ENCODE measurements around the gene MUC6.

The MUC6 gene

DNA sequence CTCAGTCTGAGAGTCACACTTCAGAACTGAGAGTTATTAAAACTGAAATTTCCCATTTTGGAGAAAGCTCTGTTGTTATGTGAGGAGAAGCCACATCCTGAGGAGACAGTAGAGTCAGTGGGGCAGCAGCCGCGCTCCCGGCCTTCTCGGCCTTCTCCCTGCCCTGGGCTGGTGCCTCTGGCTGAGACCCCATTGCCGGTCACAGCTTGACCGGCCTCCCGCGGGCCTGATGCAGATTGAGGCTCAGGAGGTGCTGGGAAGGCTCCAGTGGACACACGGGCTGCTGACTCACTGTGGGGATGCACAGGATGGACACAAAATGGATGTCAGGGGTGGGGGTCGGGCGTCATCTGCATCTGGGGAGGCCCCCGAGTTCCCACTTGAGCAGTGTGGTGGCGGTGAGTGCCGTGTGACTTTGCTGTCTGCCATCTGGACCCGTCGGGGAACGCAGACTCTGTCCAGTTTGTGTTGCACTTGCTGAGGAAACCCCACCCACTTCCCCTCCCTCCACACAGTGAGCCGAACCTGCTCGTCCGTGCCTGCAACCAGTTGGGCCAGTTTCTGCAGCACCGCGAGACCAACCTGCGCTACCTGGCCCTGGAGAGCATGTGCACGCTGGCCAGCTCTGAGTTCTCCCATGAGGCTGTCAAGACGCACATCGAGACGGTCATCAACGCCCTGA is 50.1 kb downstream of the MUC6 start:
- Histone ChIP-seq H3K27ac (ENCODE audit: low read depth, low read length) (no peak overlapping the region), H3K9ac (ENCODE audit: low read length) (no peak overlapping the region), H3K27me3 (ENCODE audit: control insufficient read depth, insufficient read depth, low read length) (no peaks in the 10 kb centered on the region), H3K9me3 (ENCODE audit: control insufficient read depth, insufficient read depth, low read depth, low read length) (no peaks in the 10 kb centered on the region), H3K36me3 (ENCODE audit: control insufficient read depth, insufficient read depth, low read length) (peaks cover 78% of the 10 kb centered on the region), H3K4me3 (ENCODE audit: low read depth, low read length) (no peak overlapping the region), H3K4me1 (ENCODE audit: control insufficient read depth, insufficient read depth, low read length) (no peaks in the 10 kb centered on the region)

DNA sequence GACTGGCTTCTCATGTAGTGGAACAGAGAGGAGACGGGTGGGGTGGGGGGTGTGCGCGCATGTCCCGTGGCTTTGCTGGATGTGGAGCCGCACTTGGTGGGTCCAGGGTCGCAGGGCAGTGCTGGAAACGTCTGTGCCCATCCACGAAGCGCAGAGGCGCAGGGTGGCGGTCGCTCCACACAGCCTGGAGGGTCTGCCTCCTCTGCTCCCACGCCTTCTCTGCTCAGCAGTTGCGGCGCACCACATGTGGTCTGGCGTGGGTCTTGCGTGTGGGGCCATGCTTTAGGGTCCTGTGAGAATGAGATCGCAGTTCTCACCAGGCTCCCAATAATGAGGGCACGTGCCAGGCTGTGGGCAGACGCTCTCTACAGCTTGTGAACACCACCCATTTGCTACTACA is 50.7 kb downstream of the MUC6 start:
- Histone ChIP-seq H3K9me3 (ENCODE audit: control insufficient read depth, insufficient read depth, low read depth, low read length) (no peaks in the 10 kb centered on the region), H3K9ac (ENCODE audit: low read length) (no peak overlapping the region), H3K27me3 (ENCODE audit: control insufficient read depth, insufficient read depth, low read length) (no peaks in the 10 kb centered on the region), H3K4me1 (ENCODE audit: control insufficient read depth, insufficient read depth, low read length) (no peaks in the 10 kb centered on the region), H3K27ac (ENCODE audit: low read depth, low read length) (no peak overlapping the region), H3K4me3 (ENCODE audit: low read depth, low read length) (no peak overlapping the region), H3K36me3 (ENCODE audit: control insufficient read depth, insufficient read depth, low read length) (peaks cover 81% of the 10 kb centered on the region)

DNA sequence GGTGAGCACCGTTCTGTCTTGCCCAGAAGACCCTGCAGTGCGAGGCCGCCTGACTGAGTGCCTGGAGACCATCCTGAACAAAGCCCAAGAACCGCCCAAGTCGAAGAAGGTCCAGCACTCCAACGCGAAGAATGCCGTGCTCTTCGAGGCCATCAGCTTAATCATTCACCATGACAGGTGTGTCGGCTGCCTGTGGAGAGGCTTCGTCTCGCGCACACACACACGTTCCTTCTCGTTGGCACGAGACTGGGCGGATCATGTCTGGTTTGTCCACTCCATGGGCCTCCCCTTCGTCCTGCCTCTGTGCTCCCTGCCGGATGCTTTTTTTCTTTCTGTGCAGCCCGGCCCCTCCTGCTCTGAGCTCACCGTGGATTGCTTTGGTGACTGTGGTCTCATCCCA is 51.1 kb downstream of the MUC6 start:
- H3K4me1 ChIP-seq (ENCODE audit: control insufficient read depth, insufficient read depth, low read length): no peaks in the 10 kb centered on the region
- no peaks in the 10 kb centered on the region for H3K27me3 ChIP-seq (ENCODE audit: control insufficient read depth, insufficient read depth, low read length)
- peaks cover 84% of the 10 kb centered on the region for H3K36me3 ChIP-seq (ENCODE audit: control insufficient read depth, insufficient read depth, low read length)
- no peaks in the 10 kb centered on the region for H3K9me3 ChIP-seq (ENCODE audit: control insufficient read depth, insufficient read depth, low read depth, low read length)
- H3K4me3 ChIP-seq (ENCODE audit: low read depth, low read length): no peak overlapping the region
- H3K9ac ChIP-seq (ENCODE audit: low read length): no peak overlapping the region
- H3K27ac ChIP-seq (ENCODE audit: low read depth, low read length): no peak overlapping the region

DNA sequence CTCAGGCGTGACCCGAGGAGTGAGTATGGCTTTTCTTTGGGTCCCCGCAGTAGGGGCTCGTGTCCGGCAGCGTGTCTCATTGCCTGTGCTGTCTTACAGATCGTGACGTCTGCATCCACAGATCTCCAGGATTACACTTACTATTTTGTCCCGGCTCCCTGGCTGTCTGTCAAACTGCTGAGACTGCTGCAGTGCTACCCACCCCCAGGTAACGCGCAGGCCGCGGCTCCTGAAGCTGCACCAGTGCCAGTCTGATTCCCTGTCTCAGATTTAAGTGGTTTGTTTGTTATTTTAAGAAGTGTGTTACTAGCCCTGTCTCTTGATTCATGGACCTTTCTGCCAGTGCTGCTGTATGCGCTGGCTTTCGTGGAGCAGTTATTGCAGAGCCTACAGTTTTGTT is 52.0 kb downstream of the MUC6 start:
- Histone ChIP-seq H3K36me3 (ENCODE audit: control insufficient read depth, insufficient read depth, low read length) (peaks cover 78% of the 10 kb centered on the region), H3K9me3 (ENCODE audit: control insufficient read depth, insufficient read depth, low read depth, low read length) (no peaks in the 10 kb centered on the region)

DNA sequence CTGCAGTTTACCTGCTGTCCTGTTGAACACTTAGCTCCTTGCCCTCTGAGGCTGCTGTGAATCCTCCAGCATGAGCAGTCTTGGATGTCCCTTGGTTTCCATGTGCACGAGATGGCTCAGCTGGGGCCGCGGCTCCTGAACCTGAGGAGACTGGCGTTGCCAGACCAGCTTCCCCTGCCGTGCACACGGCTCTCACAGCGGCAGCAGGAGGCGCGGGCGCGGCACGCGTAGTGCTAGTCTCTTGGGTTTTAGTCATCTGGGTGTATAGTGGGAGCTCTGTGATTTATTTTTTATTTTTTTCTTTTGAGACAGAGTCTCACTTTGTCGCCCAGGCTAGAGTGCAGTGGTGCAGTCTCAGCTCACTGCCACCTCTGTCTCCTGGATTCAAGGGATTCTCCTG is 54.8 kb downstream of the MUC6 start:
- Histone ChIP-seq H3K4me3 (ENCODE audit: low read depth, low read length) (no peak overlapping the region), H3K36me3 (ENCODE audit: control insufficient read depth, insufficient read depth, low read length) (peaks cover 82% of the 10 kb centered on the region), H3K9ac (ENCODE audit: low read length) (no peak overlapping the region), H3K27me3 (ENCODE audit: control insufficient read depth, insufficient read depth, low read length) (no peaks in the 10 kb centered on the region), H3K27ac (ENCODE audit: low read depth, low read length) (no peak overlapping the region), H3K9me3 (ENCODE audit: control insufficient read depth, insufficient read depth, low read depth, low read length) (no peaks in the 10 kb centered on the region), H3K4me1 (ENCODE audit: control insufficient read depth, insufficient read depth, low read length) (no peaks in the 10 kb centered on the region)

More for the DNA sequence above, 52.0 kb downstream of the MUC6 start:
- Histone ChIP-seq H3K9ac (ENCODE audit: low read length) (no peak overlapping the region), H3K27me3 (ENCODE audit: control insufficient read depth, insufficient read depth, low read length) (no peaks in the 10 kb centered on the region), H3K4me3 (ENCODE audit: low read depth, low read length) (no peak overlapping the region), H3K27ac (ENCODE audit: low read depth, low read length) (no peak overlapping the region), H3K4me1 (ENCODE audit: control insufficient read depth, insufficient read depth, low read length) (no peaks in the 10 kb centered on the region)

DNA sequence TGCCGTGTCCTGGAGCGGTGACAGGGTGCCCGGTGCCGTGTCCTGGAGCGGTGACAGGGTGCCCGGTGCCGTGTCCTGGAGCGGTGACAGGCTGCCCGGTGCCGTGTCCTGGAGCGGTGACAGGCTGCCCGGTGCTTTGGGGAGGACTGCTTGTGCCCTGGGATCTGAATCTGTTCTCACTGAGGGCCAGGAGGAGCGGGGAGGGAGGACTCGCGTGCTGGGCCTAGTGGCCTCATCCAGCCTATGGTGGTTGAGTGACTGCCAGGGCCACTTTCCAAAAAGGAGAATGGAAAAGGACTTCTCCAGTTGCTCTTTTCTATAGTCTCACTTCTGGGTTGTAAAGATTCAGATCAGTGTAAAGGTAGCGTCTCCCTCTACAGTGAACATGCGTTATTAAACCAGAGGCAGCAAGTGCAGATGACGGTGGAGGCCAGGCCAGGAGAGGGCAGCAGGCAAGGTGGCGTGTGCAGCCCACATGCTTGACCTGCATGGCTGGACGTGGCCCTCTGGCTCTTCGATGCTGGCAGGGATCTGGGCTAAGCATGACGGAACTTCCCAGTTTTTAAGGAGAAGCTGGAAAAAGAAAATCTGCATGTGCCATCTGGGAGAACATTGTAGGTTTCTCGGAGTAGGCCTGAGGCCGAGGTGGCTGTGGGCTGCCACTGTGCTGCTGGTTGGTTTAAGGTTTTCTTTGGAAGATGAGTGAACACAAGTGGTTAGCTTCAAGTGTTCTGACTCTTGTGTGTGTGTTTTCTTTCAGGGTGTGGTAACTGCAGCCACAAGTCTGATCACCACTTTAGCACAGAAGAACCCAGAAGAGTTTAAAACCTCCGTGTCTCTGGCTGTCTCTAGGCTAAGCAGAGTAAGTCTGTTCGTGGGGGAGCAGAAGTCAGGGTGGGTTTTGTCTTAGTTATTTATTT is 55.8 kb downstream of the MUC6 start:
- H3K9ac ChIP-seq (ENCODE audit: low read length): no peak overlapping the region
- no peaks in the 10 kb centered on the region for H3K4me1 ChIP-seq (ENCODE audit: control insufficient read depth, insufficient read depth, low read length)
- no peaks in the 10 kb centered on the region for H3K9me3 ChIP-seq (ENCODE audit: control insufficient read depth, insufficient read depth, low read depth, low read length)
- H3K4me3 ChIP-seq (ENCODE audit: low read depth, low read length): no peak overlapping the region
- no peak overlapping the region for H3K27ac ChIP-seq (ENCODE audit: low read depth, low read length)
- H3K27me3 ChIP-seq (ENCODE audit: control insufficient read depth, insufficient read depth, low read length): no peaks in the 10 kb centered on the region
- peaks cover 76% of the 10 kb centered on the region for H3K36me3 ChIP-seq (ENCODE audit: control insufficient read depth, insufficient read depth, low read length)

DNA sequence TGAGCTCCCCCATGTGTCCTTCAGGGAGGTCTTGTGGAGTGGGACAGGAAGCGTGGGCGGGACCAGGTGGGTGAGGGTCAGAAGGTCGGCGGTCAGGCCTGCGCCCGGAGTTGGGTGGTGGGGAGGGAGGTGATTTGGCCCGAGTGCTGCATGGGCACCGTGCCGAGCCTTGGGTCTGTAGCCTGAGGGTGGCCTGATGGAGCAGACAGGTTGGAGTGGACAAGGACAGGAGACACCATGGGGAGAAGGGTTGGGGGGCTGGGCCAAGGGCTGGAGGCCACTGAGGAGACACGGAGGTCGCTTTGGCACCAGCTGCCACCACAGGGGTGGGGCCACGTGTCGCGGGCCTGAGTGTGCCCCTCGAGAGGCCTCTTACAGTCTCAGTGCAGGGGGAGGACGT is 57.7 kb downstream of the MUC6 start:
- no peaks in the 10 kb centered on the region for H3K27me3 ChIP-seq (ENCODE audit: control insufficient read depth, insufficient read depth, low read length)
- H3K9ac ChIP-seq (ENCODE audit: low read length): no peak overlapping the region
- H3K4me3 ChIP-seq (ENCODE audit: low read depth, low read length): no peak overlapping the region
- no peak overlapping the region; the same call in 1 of the 2 replicates for H3K27ac ChIP-seq (ENCODE audit: low read depth, low read length)
- H3K9me3 ChIP-seq (ENCODE audit: control insufficient read depth, insufficient read depth, low read depth, low read length): no peaks in the 10 kb centered on the region
- H3K4me1 ChIP-seq (ENCODE audit: control insufficient read depth, insufficient read depth, low read length): no peaks in the 10 kb centered on the region
- peaks cover 66% of the 10 kb centered on the region for H3K36me3 ChIP-seq (ENCODE audit: control insufficient read depth, insufficient read depth, low read length)

DNA sequence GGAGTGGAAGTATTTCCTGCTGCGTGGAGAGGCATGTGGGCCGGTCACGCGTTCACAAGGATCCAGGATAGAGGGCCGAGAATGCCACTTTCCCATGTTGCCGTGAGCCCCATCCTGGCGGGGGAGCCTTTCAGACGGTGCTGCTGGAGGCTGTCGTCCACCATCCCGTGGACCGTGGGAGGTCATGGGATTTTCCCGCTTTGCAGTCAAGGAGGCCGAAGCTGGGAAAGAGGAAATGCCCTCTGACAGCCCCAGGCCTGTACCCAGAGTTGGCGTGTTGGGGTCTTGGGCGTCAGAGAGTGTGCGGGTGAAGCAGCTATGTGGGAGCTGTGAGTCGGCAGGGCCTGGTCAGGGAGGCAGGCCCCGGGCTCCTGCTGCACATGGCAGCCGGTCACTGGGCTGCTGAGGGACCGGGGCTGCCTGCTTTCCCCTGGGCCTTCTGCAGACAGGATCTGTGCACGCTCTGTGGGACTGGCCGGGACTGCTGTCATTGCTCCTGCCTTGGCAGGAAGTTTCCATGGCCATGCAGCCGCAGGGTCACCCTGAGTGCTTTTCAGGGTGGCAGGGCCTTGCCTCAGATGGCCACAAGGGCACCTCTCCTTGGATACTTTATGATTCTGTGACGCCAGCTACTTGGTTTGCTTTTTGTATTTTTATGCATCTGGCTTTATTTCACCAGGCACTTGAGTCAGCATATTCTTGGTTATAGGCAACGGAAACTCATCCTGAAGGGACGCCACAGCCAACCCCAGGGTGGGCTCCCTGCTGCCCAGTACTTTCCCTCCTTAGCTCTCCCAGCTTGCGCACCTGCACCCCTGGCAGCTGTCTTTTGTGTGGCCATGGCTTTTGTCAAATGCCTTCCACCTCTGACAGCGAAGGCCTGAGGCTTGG is 58.4 kb downstream of the MUC6 start:
- Histone ChIP-seq H3K9me3 (ENCODE audit: control insufficient read depth, insufficient read depth, low read depth, low read length) (no peaks in the 10 kb centered on the region), H3K27me3 (ENCODE audit: control insufficient read depth, insufficient read depth, low read length) (no peaks in the 10 kb centered on the region), H3K4me3 (ENCODE audit: low read depth, low read length) (no peak overlapping the region), H3K9ac (ENCODE audit: low read length) (no peak overlapping the region), H3K36me3 (ENCODE audit: control insufficient read depth, insufficient read depth, low read length) (peaks cover 71% of the 10 kb centered on the region), H3K27ac (ENCODE audit: low read depth, low read length) (0 out of 2 replicates have a peak overlapping the region, but pooled peaks have one; percentile 26), H3K4me1 (ENCODE audit: control insufficient read depth, insufficient read depth, low read length) (no peaks in the 10 kb centered on the region)

DNA sequence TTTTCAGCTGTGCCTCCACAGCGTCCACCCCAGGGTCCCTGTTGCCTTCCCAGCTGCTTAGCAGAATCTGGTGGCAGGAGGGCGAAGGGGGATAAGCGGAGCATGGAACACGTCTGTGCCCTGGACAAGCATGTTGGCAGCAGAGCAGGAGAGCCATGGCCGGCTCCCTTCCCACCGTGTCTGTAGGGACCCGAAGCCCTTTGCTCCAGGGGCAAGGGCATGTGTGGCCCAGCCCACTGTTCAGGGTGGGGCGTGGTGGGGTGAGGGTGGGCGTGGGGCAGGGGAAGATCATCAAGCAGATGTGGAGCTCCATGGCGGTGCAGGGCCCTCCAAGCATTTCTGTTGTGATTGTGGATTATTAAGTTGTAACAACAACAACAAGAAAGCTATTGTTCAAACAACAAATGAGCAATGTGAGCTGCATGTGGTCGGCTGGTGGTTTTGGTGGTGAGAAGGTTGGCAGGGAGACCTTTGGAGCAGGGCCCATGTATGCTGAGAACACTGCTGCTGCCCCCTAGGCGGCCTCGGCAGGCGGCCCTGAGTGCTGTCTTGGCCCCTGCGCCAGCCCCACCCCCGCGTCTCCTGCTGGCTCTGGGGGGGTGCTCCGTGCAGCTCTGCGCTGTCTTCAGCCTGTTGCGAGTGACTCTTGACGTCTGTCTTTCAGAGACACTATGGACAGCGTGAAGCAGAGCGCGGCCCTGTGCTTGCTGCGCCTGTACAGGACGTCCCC is 59.9 kb downstream of the MUC6 start:
- no peaks in the 10 kb centered on the region for H3K4me1 ChIP-seq (ENCODE audit: control insufficient read depth, insufficient read depth, low read length)
- H3K27me3 ChIP-seq (ENCODE audit: control insufficient read depth, insufficient read depth, low read length): no peaks in the 10 kb centered on the region
- H3K4me3 ChIP-seq (ENCODE audit: low read depth, low read length): no peak overlapping the region
- H3K9me3 ChIP-seq (ENCODE audit: control insufficient read depth, insufficient read depth, low read depth, low read length): no peaks in the 10 kb centered on the region
- H3K9ac ChIP-seq (ENCODE audit: low read length): no peak overlapping the region
- H3K36me3 ChIP-seq (ENCODE audit: control insufficient read depth, insufficient read depth, low read length): peaks cover 76% of the 10 kb centered on the region
- H3K27ac ChIP-seq (ENCODE audit: low read depth, low read length): no peak overlapping the region

DNA sequence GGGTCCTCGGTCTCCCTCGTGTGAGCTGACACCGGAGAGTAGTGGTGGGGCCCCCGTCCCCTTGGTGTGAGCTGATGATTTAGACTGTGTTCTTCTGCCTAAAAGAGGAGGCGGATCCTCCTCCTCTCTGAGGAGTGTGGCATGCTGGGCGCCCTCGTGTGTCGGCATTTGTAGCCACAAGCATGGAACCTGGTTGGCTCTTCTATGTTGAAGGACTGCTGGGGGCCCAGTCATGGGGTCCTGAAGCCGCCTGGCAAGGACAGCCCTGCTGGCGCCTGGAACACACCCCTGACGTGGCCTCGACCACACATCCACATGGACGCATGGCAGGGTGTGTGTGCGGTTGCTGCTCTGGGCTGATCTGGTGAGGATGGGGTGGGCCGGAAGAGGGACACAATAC is 60.7 kb downstream of the MUC6 start:
- Histone ChIP-seq H3K36me3 (ENCODE audit: control insufficient read depth, insufficient read depth, low read length) (peaks cover 75% of the 10 kb centered on the region), H3K27ac (ENCODE audit: low read depth, low read length) (no peak overlapping the region), H3K9ac (ENCODE audit: low read length) (no peak overlapping the region), H3K9me3 (ENCODE audit: control insufficient read depth, insufficient read depth, low read depth, low read length) (no peaks in the 10 kb centered on the region), H3K27me3 (ENCODE audit: control insufficient read depth, insufficient read depth, low read length) (no peaks in the 10 kb centered on the region), H3K4me3 (ENCODE audit: low read depth, low read length) (no peak overlapping the region), H3K4me1 (ENCODE audit: control insufficient read depth, insufficient read depth, low read length) (no peaks in the 10 kb centered on the region)

Data from HUES6 (cell line).